HG02798 (cell line): ENCODE data around the gene SLC25A10.

ENCODE experiments used
- ATAC-seq: cut with Tn5 transposase; IDR thresholded peaks from one replicate; pipeline ENCODE4 v1.9.1; 2021; ENCODE audit warnings: mild to moderate bottlenecking; ENCODE audit not compliant: unreplicated experiment, poor library complexity

SLC25A10 gene

GRCh38 chr17:81703747-81704654, 8.1 kb upstream of the SLC25A10 start:
- ATAC-seq = no peak

GRCh38 chr17:81705518-81706231, 6.4 kb upstream of the SLC25A10 start:
- no peak for ATAC-seq

GRCh38 chr17:81706232-81706611, 5.9 kb upstream of the SLC25A10 start:
- ATAC-seq = no peak

GRCh38 chr17:81706757-81707624, 5.1 kb upstream of the SLC25A10 start:
- ATAC-seq = no peak

- no peak for ATAC-seq
Measured at GRCh38 chr17:81707725-81708646, 4.1 kb upstream of the SLC25A10 start.

- no peak for ATAC-seq
Measured at GRCh38 chr17:81708739-81709185, 3.3 kb upstream of the SLC25A10 start.

- no peak for ATAC-seq
Measured at GRCh38 chr17:81710514-81711308, 1.4 kb upstream of the SLC25A10 start.

GRCh38 chr17:81712468-81713003, 452 bp downstream of the SLC25A10 start:
- ATAC-seq = no peak

GRCh38 chr17:81713004-81713555, 996 bp downstream of the SLC25A10 start:
- no peak for ATAC-seq

- ATAC-seq = no peak
Measured at GRCh38 chr17:81713556-81714411, 1.7 kb downstream of the SLC25A10 start.

GRCh38 chr17:81714412-81715106, 2.5 kb downstream of the SLC25A10 start:
- ATAC-seq = no peak

GRCh38 chr17:81715107-81715871, 3.2 kb downstream of the SLC25A10 start:
- ATAC-seq = no peak

- ATAC-seq = no peak
Measured at GRCh38 chr17:81715872-81716673, 4.0 kb downstream of the SLC25A10 start.

GRCh38 chr17:81716674-81716996, 4.6 kb downstream of the SLC25A10 start:
- no peak for ATAC-seq

GRCh38 chr17:81717049-81717765, 5.1 kb downstream of the SLC25A10 start:
- ATAC-seq = no peak
